ENCODE results near the gene ME3.

The ME3 gene

GRCh38 chr11:86672007-86672621 is at the start of gene ME3:
Gene ME3 (minus strand): TSS chr11:86672616.
- in situ Hi-C loops (cut with MboI; ENCODE audit: low sequenced_read_pairs), result no loop called here

GRCh38 chr11:86722006-86722405 is 49.6 kb upstream of the ME3 start:
- in situ Hi-C loops (cut with MboI; ENCODE audit: low sequenced_read_pairs), result no loop called here

DNA sequence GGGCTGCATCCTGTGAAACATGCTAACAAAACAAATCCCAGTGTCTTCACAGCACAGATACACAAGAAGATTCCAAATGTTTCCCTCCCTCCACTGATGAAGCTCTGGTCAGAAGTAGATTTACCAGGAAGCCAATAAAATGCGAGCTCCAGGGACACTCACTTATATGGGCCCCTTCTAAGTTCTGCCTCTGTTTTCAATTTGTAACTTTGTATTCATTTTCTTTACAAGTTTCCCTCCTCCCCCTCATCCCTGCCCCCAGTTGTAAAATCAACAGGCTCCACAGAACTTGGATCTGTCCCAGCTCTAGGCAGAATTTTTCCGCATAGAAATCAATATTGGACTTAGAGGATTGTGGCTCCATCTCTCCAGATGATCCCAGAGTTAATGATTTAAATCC is 48.1 kb upstream of the ME3 start:
- in situ Hi-C loops (cut with MboI; ENCODE audit: low sequenced_read_pairs), result no loop called here

DNA sequence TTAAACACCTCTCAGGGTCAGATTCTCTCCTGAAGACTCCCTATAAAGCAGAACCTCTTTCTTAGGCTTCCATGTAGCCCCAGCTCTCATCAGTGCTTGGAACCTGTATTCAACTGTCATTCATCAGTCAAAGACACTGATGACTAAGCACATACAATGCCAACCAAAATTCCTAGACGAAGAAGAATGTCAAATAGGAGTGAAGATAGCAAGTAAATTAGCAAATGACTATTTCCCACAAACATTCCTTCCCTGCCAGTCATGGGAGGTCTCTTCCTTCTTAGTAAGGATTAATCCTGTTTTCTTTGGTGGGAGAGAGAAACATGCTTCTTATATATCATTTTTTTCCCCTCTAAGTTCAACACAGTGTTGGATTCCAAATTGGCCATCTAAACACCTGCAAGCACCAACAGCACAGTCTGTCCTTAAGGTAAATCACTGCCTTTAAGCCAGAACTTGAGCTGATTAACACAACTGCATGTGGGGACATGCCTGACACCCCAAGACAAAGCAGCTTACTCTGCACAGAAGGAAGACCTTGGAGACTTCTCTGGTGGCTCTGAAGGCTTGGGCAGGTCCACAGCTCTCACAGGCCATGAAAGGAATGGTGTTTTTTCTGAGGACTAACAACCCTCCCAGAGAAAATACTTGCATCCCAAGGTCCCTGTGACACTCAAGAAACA is 47.5 kb upstream of the ME3 start:
- in situ Hi-C loops (cut with MboI; ENCODE audit: low sequenced_read_pairs), result no loop called here

DNA sequence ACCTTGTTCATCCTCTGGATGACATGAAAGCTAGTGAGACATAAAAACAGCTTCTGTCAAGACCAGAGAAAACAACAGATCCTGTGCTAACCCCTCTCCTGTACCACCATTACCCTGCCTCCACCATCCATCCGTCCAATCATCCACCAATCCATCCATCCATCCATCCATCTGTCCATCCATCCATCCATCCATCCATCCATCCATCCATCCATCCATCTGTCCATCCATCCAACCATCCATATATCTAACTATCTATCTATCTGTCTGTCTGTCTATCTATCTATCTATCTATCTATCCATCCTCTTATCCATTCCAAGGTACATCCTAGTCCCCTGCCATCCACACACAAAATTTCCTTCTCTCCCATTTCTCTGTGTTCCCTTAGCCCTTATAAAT is 46.6 kb upstream of the ME3 start:
- in situ Hi-C loops (cut with MboI; ENCODE audit: low sequenced_read_pairs), result no loop called here

- in situ Hi-C loops (cut with MboI; ENCODE audit: low sequenced_read_pairs), result no loop called here
Observed at GRCh38 chr11:86718521-86718920, 46.1 kb upstream of the ME3 start.

DNA sequence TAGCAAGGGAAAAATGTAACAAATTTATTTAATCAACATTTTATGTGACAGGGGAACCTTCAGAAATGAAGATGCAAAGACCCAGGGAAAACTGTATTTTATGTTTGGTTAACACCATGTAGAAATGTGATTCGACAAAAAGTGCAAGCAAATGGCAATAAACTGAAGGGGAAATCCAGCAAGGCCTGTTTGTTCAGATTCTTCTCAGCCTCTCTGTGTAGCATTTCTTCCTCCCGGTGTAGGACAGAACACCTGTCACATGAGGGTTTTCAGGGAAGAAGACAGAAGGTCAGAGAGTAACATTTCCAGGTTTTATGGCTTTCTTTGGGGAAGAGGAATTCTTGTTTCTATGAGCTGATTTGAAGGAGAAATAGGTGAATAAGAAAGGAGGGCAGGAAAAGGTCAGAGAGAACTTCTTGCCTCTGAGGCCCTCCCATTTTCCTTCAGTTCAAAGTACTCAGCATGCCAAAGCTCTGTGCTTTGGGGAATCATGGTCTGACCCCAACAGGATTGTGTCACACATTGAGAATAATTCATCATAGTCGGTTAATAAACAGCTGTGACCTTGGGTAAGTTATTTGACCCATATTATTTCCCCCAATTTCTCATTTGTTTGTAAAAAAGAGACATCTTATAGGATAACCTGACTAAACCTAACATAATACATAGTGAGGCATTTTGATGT is 45.5 kb upstream of the ME3 start:
- in situ Hi-C loops (cut with MboI; ENCODE audit: low sequenced_read_pairs), result no loop called here

GRCh38 chr11:86715611-86716010 is 43.2 kb upstream of the ME3 start:
- in situ Hi-C loops (cut with MboI; ENCODE audit: low sequenced_read_pairs), result no loop called here

DNA sequence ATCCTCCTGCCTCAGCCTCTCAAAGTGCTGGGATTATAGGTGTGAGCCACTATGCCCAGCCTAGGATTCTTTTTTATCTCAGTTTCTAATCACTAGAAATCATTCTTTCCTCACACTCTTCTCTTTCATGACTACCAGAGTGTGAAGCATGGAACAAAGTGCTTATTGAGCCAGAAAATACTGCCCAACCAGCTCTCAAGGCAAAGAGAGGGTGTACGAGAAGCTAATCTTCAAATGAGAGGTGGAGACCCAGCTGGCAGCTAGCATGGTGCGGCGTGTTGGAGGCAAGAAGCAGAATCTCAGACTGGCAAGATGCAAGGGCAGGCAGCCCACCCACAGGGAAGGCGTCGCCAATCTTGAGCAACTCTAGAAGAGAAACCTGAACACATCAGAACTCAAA is 41.1 kb upstream of the ME3 start:
- in situ Hi-C loops (cut with MboI; ENCODE audit: low sequenced_read_pairs), result no loop called here

DNA sequence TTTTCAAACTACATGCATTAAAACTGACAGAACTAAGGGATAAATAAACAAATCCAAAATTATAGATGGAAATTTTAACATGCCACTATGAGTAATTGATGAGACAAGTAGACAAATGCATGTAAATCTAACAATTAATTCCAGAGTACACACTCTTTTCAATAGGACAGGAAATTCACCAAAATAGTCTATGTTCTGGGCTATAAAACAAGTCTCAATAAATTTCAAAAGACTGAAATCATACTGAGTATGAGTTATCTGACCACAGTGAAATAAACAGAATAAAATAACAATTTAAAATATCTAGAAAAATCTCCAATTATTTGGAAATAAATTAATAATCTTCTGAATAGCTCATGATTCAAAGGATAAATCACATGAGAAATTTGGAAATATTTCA is 38.5 kb upstream of the ME3 start:
- in situ Hi-C loops (cut with MboI; ENCODE audit: low sequenced_read_pairs), result no loop called here

DNA sequence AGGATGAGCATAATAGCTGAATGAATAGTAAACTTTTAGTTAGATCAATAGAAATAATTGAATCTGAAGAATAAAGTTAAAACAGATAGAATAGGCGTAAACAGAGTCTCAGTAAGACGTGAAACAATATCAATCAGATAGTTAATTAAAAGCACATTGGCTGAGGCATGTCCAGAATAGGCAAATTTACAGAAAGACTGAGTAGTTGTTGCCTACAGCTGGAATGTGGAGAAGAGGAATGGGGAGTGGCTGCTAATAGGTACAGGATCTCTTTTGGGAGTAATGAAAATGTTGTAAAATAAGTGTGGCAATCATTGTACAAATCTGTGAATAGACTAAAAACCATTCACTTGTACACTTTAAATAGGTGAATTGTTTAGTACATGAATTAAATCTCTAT is 36.3 kb upstream of the ME3 start:
- in situ Hi-C loops (cut with MboI; ENCODE audit: low sequenced_read_pairs), result no loop called here

DNA sequence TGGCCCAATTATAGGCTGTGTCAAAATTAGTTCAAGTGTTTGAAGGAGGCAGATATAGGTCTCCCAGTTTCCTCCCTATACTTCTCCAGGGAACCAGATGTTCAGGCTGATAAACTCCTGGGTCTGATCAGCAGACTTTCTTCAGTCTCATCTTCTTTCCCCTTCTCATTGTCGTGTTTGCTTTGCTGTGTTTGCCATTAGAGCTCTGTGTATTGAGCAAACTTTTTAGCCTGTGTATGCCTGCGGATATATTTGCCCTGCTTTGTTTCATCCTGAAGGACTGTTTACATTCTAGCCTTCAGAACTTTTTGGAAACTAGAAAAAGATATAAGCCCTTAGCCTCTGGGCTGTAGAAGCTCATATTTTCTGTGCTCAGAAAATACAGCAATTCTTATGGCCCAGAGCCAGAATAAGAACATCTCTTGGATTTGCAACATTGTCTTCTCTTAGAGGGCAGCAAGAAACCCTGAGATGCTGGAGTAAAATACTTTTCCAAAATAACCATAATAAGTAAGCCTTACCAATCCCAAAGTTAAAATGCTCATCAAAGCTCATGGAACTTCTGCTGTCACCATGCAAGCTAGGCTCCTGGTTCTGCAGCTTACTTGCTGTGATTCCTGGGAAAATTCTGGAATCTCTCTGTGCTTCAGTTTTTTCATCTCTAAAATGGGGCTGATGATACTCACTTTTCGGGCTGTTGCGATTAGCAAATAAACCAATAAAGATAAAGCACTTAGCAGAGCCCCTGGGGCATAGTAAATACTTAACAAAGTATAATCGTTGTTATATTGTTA is 34.1 kb upstream of the ME3 start:
- in situ Hi-C loops (cut with MboI; ENCODE audit: low sequenced_read_pairs), result no loop called here

DNA sequence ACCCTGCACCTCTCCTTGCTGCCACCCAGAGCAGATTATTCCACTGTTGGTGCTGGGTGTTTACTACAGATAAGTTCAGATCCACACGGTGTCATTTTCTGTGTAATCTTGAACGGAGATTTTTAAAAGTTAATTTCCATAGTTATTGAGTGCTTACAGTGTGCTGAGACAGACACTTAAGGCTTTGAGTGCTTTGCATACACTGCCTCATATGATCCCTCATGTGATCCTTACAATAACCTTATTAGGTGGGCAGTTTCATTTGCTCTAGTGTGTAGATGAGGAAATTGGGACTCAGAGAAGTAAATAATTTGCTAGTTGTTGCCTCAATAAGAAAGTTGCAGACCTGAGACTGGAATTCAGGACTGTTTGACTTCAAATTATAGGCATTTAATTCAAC is 32.3 kb upstream of the ME3 start:
- in situ Hi-C loops (cut with MboI; ENCODE audit: low sequenced_read_pairs), result no loop called here

GRCh38 chr11:86703987-86704386 is 31.6 kb upstream of the ME3 start:
- in situ Hi-C loops (cut with MboI; ENCODE audit: low sequenced_read_pairs), result no loop called here

- in situ Hi-C loops (cut with MboI; ENCODE audit: low sequenced_read_pairs), result no loop called here
Observed at GRCh38 chr11:86702220-86702983, 30.0 kb upstream of the ME3 start.

DNA sequence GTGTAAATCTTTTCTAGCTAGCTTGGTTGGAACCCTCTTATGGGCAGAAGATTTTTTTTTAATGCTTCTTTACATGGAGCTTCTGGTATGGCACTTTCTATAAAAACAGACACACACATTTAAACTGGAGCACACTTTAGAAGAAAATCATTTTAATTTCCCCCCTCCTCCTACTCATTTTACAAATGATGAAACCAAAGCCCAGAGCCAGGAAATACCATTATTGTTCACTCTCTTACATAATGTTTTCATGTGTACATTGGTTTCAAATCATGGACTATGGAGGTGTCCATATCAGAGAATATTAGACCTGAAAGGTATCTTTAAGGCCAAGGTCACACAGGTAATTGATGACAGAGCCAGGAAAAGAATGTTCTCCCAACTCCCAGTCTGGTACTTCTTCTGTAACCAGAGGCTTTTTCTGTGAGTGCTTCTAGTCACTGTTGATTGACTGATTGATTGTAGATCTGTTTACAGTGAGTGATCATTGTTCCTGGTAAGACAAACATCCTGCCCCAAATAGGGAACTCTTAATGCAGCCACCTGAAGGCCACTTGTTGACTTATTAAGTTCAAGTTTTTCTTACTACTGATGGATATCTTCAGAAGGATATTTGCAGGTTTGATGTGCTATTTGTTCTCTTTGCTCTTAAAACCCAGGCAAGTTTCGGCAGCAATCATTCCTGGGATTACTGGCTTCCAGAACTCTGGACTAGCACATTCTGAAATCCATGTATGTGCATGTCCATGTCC is 26.8 kb upstream of the ME3 start:
- in situ Hi-C loops (cut with MboI; ENCODE audit: low sequenced_read_pairs), result no loop called here

GRCh38 chr11:86698639-86699038 is 26.2 kb upstream of the ME3 start:
- in situ Hi-C loops (cut with MboI; ENCODE audit: low sequenced_read_pairs), result no loop called here

GRCh38 chr11:86696451-86696850 is 24.0 kb upstream of the ME3 start:
- in situ Hi-C loops (cut with MboI; ENCODE audit: low sequenced_read_pairs), result no loop called here

DNA sequence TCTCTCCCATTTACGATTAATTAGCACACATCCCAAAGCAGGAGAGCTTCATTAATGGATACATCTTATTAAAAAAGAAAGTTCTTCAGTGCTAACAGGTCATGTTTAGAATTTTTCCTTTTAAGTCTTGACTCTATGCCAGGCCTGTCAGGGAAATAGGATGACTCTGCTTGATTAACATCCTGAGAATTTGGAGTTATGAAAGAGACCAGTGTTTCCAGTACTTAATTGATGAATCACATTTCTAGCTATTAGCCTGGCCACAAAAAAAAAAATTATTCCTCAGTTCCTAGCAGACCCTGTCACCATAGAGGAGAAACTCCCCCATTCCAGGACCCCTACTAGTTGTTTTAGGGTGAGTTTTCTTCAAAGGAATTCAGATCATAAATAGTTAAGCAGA is 23.6 kb upstream of the ME3 start:
- in situ Hi-C loops (cut with MboI; ENCODE audit: low sequenced_read_pairs), result no loop called here

DNA sequence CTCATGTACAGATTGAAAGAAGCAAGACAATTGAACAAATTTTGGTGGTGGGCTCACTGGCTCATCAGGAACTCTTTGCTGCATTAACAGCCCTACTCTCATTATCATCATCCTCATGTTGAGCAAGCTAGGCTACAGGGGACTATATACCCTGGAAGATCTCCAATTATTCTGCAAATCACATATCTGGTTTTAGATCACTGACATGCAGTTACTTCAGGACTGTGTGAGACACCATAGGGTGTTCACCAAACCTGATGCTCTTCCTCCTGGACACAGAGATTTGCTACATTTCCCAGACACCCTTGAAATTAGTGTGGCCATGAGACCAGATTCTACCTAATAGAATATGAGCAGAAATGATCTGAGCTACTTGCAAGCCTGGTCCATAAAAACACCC is 23.0 kb upstream of the ME3 start:
- in situ Hi-C loops (cut with MboI; ENCODE audit: low sequenced_read_pairs), result no loop called here
